ENCODE measurements around the gene GABRR2. TPM values are rescaled to one million over a fixed set of nuclear protein-coding genes. Genes with fewer than 3 reads are reported as not detected.

The GABRR2 gene
- polyA plus RNA-seq, 2 donors: 0.08 to 0.12 TPM

- 54 to 75% methylated on average over 3 of the region's 3 CpGs for WGBS, 2 donors
- H3K4me3 ChIP-seq (ENCODE audit: low read depth in 1 of 2, low read length in 2 of 2): no peak overlapping the region
- H3K27me3 ChIP-seq (ENCODE audit: control insufficient read depth in 1 of 2, insufficient read depth in 2 of 2, low read length in 2 of 2): no peaks in the 10 kb centered on the region
- H3K27ac ChIP-seq (ENCODE audit: low read depth in 2 of 2, low read length in 1 of 2): no peak overlapping the region
- no peaks in the 10 kb centered on the region for H3K4me1 ChIP-seq (ENCODE audit: control insufficient read depth in 2 of 2, insufficient read depth in 2 of 2, low read length in 1 of 2)
- H3K36me3 ChIP-seq (ENCODE audit: control insufficient read depth in 2 of 2, insufficient read depth in 2 of 2, low read length in 1 of 2): no peaks in the 10 kb centered on the region
- H3K9me3 ChIP-seq (ENCODE audit: control insufficient read depth in 2 of 2, insufficient read depth in 1 of 2, low read depth in 1 of 2, low read length in 1 of 2): no peaks in the 10 kb centered on the region
These were observed 45.1 kb downstream of the GABRR2 start for GRCh38 chr6:89269981-89270380.

GRCh38 chr6:89269252-89269651 lies 45.8 kb downstream of the GABRR2 start:
- Histone ChIP-seq H3K36me3 (ENCODE audit: control insufficient read depth in 2 of 2, insufficient read depth in 2 of 2, low read length in 1 of 2) (no peaks in the 10 kb centered on the region), H3K9me3 (ENCODE audit: control insufficient read depth in 2 of 2, insufficient read depth in 1 of 2, low read depth in 1 of 2, low read length in 1 of 2) (no peaks in the 10 kb centered on the region), H3K4me3 (ENCODE audit: low read depth in 1 of 2, low read length in 2 of 2) (no peak overlapping the region), H3K4me1 (ENCODE audit: control insufficient read depth in 2 of 2, insufficient read depth in 2 of 2, low read length in 1 of 2) (peaks cover 0 to 3% of the 10 kb centered on the region in 2 donors), H3K27ac (ENCODE audit: low read depth in 2 of 2, low read length in 1 of 2) (no peak overlapping the region), H3K27me3 (ENCODE audit: control insufficient read depth in 1 of 2, insufficient read depth in 2 of 2, low read length in 2 of 2) (no peaks in the 10 kb centered on the region)
- WGBS, 2 donors: 95 to 98% methylated on average over 3 of the region's 3 CpGs

- Histone ChIP-seq H3K9me3 (ENCODE audit: control insufficient read depth in 2 of 2, insufficient read depth in 1 of 2, low read depth in 1 of 2, low read length in 1 of 2) (no peaks in the 10 kb centered on the region), H3K4me1 (ENCODE audit: control insufficient read depth in 2 of 2, insufficient read depth in 2 of 2, low read length in 1 of 2) (peaks cover 0 to 3% of the 10 kb centered on the region in 2 donors), H3K4me3 (ENCODE audit: low read depth in 1 of 2, low read length in 2 of 2) (no peak overlapping the region), H3K27ac (ENCODE audit: low read depth in 2 of 2, low read length in 1 of 2) (no peak overlapping the region), H3K27me3 (ENCODE audit: control insufficient read depth in 1 of 2, insufficient read depth in 2 of 2, low read length in 2 of 2) (no peaks in the 10 kb centered on the region), H3K36me3 (ENCODE audit: control insufficient read depth in 2 of 2, insufficient read depth in 2 of 2, low read length in 1 of 2) (no peaks in the 10 kb centered on the region)
- 84 to 90% methylated on average over 7 of the region's 7 CpGs for WGBS, 2 donors
These were observed 46.3 kb downstream of the GABRR2 start for GRCh38 chr6:89268776-89269175.

- Histone ChIP-seq H3K36me3 (ENCODE audit: control insufficient read depth in 2 of 2, insufficient read depth in 2 of 2, low read length in 1 of 2) (no peaks in the 10 kb centered on the region), H3K27me3 (ENCODE audit: control insufficient read depth in 1 of 2, insufficient read depth in 2 of 2, low read length in 2 of 2) (no peaks in the 10 kb centered on the region), H3K9me3 (ENCODE audit: control insufficient read depth in 2 of 2, insufficient read depth in 1 of 2, low read depth in 1 of 2, low read length in 1 of 2) (no peaks in the 10 kb centered on the region), H3K4me1 (ENCODE audit: control insufficient read depth in 2 of 2, insufficient read depth in 2 of 2, low read length in 1 of 2) (peaks cover 0 to 3% of the 10 kb centered on the region in 2 donors), H3K4me3 (ENCODE audit: low read depth in 1 of 2, low read length in 2 of 2) (no peak overlapping the region), H3K27ac (ENCODE audit: low read depth in 2 of 2, low read length in 1 of 2) (no peak overlapping the region)
- 91 to 95% methylated on average over 4 of the region's 4 CpGs for WGBS, 2 donors
These were observed 47.2 kb downstream of the GABRR2 start for GRCh38 chr6:89267918-89268317.

- H3K27me3 ChIP-seq (ENCODE audit: control insufficient read depth in 1 of 2, insufficient read depth in 2 of 2, low read length in 2 of 2): no peaks in the 10 kb centered on the region
- H3K9me3 ChIP-seq (ENCODE audit: control insufficient read depth in 2 of 2, insufficient read depth in 1 of 2, low read depth in 1 of 2, low read length in 1 of 2): no peaks in the 10 kb centered on the region
- H3K36me3 ChIP-seq (ENCODE audit: control insufficient read depth in 2 of 2, insufficient read depth in 2 of 2, low read length in 1 of 2): no peaks in the 10 kb centered on the region
- peaks cover 2 to 3% of the 10 kb centered on the region in 2 donors for H3K4me1 ChIP-seq (ENCODE audit: control insufficient read depth in 2 of 2, insufficient read depth in 2 of 2, low read length in 1 of 2)
- H3K27ac ChIP-seq (ENCODE audit: low read depth in 2 of 2, low read length in 1 of 2): no peak overlapping the region
- WGBS, 2 donors: 96% methylated on average over 20 of the region's 20 CpGs
- H3K4me3 ChIP-seq (ENCODE audit: low read depth in 1 of 2, low read length in 2 of 2): no peak overlapping the region
These were observed 50.8 kb downstream of the GABRR2 start for GRCh38 chr6:89264296-89264695.

GRCh38 chr6:89260832-89261231 lies 54.3 kb downstream of the GABRR2 start:
- H3K4me3 ChIP-seq (ENCODE audit: low read depth in 1 of 2, low read length in 2 of 2): no peak overlapping the region
- peaks cover 2 to 3% of the 10 kb centered on the region in 2 donors for H3K4me1 ChIP-seq (ENCODE audit: control insufficient read depth in 2 of 2, insufficient read depth in 2 of 2, low read length in 1 of 2)
- WGBS, 2 donors: 22 to 33% methylated on average over 5 of the region's 5 CpGs
- no peak overlapping the region for H3K27ac ChIP-seq (ENCODE audit: low read depth in 2 of 2, low read length in 1 of 2)
- H3K9me3 ChIP-seq (ENCODE audit: control insufficient read depth in 2 of 2, insufficient read depth in 1 of 2, low read depth in 1 of 2, low read length in 1 of 2): no peaks in the 10 kb centered on the region
- no peaks in the 10 kb centered on the region for H3K27me3 ChIP-seq (ENCODE audit: control insufficient read depth in 1 of 2, insufficient read depth in 2 of 2, low read length in 2 of 2)
- peaks cover 0 to 2% of the 10 kb centered on the region in 2 donors for H3K36me3 ChIP-seq (ENCODE audit: control insufficient read depth in 2 of 2, insufficient read depth in 2 of 2, low read length in 1 of 2)

- no peak overlapping the region for H3K27ac ChIP-seq (ENCODE audit: low read depth in 2 of 2, low read length in 1 of 2)
- 34 to 57% methylated on average over 4 of the region's 4 CpGs for WGBS, 2 donors
- H3K27me3 ChIP-seq (ENCODE audit: control insufficient read depth in 1 of 2, insufficient read depth in 2 of 2, low read length in 2 of 2): no peaks in the 10 kb centered on the region
- H3K4me1 ChIP-seq (ENCODE audit: control insufficient read depth in 2 of 2, insufficient read depth in 2 of 2, low read length in 1 of 2): peaks cover 2 to 3% of the 10 kb centered on the region in 2 donors
- no peak overlapping the region for H3K4me3 ChIP-seq (ENCODE audit: low read depth in 1 of 2, low read length in 2 of 2)
- H3K9me3 ChIP-seq (ENCODE audit: control insufficient read depth in 2 of 2, insufficient read depth in 1 of 2, low read depth in 1 of 2, low read length in 1 of 2): no peaks in the 10 kb centered on the region
- peaks cover 0 to 2% of the 10 kb centered on the region in 2 donors for H3K36me3 ChIP-seq (ENCODE audit: control insufficient read depth in 2 of 2, insufficient read depth in 2 of 2, low read length in 1 of 2)
These were observed 54.8 kb downstream of the GABRR2 start for GRCh38 chr6:89260310-89260709.

- no peaks in the 10 kb centered on the region for H3K9me3 ChIP-seq (ENCODE audit: control insufficient read depth in 2 of 2, insufficient read depth in 1 of 2, low read depth in 1 of 2, low read length in 1 of 2)
- no peak overlapping the region for H3K27ac ChIP-seq (ENCODE audit: low read depth in 2 of 2, low read length in 1 of 2)
- no peaks in the 10 kb centered on the region for H3K27me3 ChIP-seq (ENCODE audit: control insufficient read depth in 1 of 2, insufficient read depth in 2 of 2, low read length in 2 of 2)
- 72 to 80% methylated on average over 3 of the region's 3 CpGs for WGBS, 2 donors
- peaks cover 0 to 2% of the 10 kb centered on the region in 2 donors for H3K36me3 ChIP-seq (ENCODE audit: control insufficient read depth in 2 of 2, insufficient read depth in 2 of 2, low read length in 1 of 2)
- peaks cover 0 to 2% of the 10 kb centered on the region in 2 donors for H3K4me1 ChIP-seq (ENCODE audit: control insufficient read depth in 2 of 2, insufficient read depth in 2 of 2, low read length in 1 of 2)
- no peak overlapping the region for H3K4me3 ChIP-seq (ENCODE audit: low read depth in 1 of 2, low read length in 2 of 2)
These were observed 56.2 kb downstream of the GABRR2 start for GRCh38 chr6:89258912-89259311.

- H3K4me3 ChIP-seq (ENCODE audit: low read depth in 1 of 2, low read length in 2 of 2): no peak overlapping the region
- 78 to 82% methylated on average over 4 of the region's 4 CpGs for WGBS, 2 donors
- H3K27me3 ChIP-seq (ENCODE audit: control insufficient read depth in 1 of 2, insufficient read depth in 2 of 2, low read length in 2 of 2): no peaks in the 10 kb centered on the region
- no peak overlapping the region for H3K27ac ChIP-seq (ENCODE audit: low read depth in 2 of 2, low read length in 1 of 2)
- no peaks in the 10 kb centered on the region for H3K9me3 ChIP-seq (ENCODE audit: control insufficient read depth in 2 of 2, insufficient read depth in 1 of 2, low read depth in 1 of 2, low read length in 1 of 2)
- H3K4me1 ChIP-seq (ENCODE audit: control insufficient read depth in 2 of 2, insufficient read depth in 2 of 2, low read length in 1 of 2): peaks cover 0 to 2% of the 10 kb centered on the region in 2 donors
- H3K36me3 ChIP-seq (ENCODE audit: control insufficient read depth in 2 of 2, insufficient read depth in 2 of 2, low read length in 1 of 2): peaks cover 0 to 2% of the 10 kb centered on the region in 2 donors
These were observed 57.3 kb downstream of the GABRR2 start for GRCh38 chr6:89257781-89258180.

- Histone ChIP-seq H3K27me3 (ENCODE audit: control insufficient read depth in 1 of 2, insufficient read depth in 2 of 2, low read length in 2 of 2) (no peaks in the 10 kb centered on the region), H3K4me3 (ENCODE audit: low read depth in 1 of 2, low read length in 2 of 2) (no peak overlapping the region), H3K4me1 (ENCODE audit: control insufficient read depth in 2 of 2, insufficient read depth in 2 of 2, low read length in 1 of 2) (peaks cover 0 to 2% of the 10 kb centered on the region in 2 donors), H3K36me3 (ENCODE audit: control insufficient read depth in 2 of 2, insufficient read depth in 2 of 2, low read length in 1 of 2) (peaks cover 0 to 2% of the 10 kb centered on the region in 2 donors), H3K27ac (ENCODE audit: low read depth in 2 of 2, low read length in 1 of 2) (no peak overlapping the region), H3K9me3 (ENCODE audit: control insufficient read depth in 2 of 2, insufficient read depth in 1 of 2, low read depth in 1 of 2, low read length in 1 of 2) (no peaks in the 10 kb centered on the region)
- 90 to 91% methylated on average over 6 of the region's 6 CpGs for WGBS, 2 donors
These were observed 57.8 kb downstream of the GABRR2 start for GRCh38 chr6:89257346-89257745.
